PC-9 (cell line): ENCODE results near the gene SUPT5H. TPM values are rescaled to one million over a fixed set of nuclear protein-coding genes. Genes with fewer than 3 reads are reported as not detected.

Source experiments
- BruUV-seq: library from RNA; stranded (reverse); fragments of 400-500 nt; replicated peaks from 2 replicates; lab custom pipeline; 2021; lab: Mats Ljungman, UMichigan
- CTCF ChIA-PET: fragments of 300-600 bp; sonication (Branson Sonifier 250); formaldehyde crosslinking; loops from one replicate; lab custom pipeline; 2022; ENCODE audit warnings: antibody characterized with exemption; lab: Charles Lee
- POLR2A ChIA-PET: fragments of 300-600 bp; sonication (Branson Sonifier 250); formaldehyde crosslinking; loops from one replicate; lab custom pipeline; 2022; ENCODE audit warnings: antibody characterized with exemption; ENCODE audit not compliant: unreplicated experiment; lab: Charles Lee
- DNase-seq, 2 experiments: peaks; one replicate each; pipeline versions ENCODE4 v3.0.0 to v3.0.0-alpha.2; 2015 to 2022; ENCODE audit warnings: mixed read lengths in 1 of 2
- H2AFZ ChIP-seq: fragments of 200-600 bp; sonication (generic); 2 replicates; pipeline ENCODE4 v1.8.1; 2017; ENCODE audit warnings: antibody characterized with exemption
- H3F3A ChIP-seq: fragments of 200-600 bp; sonication (generic); 2 replicates; pipeline ENCODE4 v1.8.1; 2017; ENCODE audit warnings: antibody characterized with exemption, mild to moderate bottlenecking, low read depth; ENCODE audit not compliant: insufficient read depth
- H3K27ac ChIP-seq: fragments of 200-600 bp; sonication (generic); 2 replicates; pipeline ENCODE4 v1.6.1; 2016; ENCODE audit warnings: mixed run types
- H3K27me3 ChIP-seq: fragments of 200-600 bp; sonication (generic); 2 replicates; pipeline ENCODE4 v1.6.1; 2016; ENCODE audit warnings: low read depth, mixed run types; ENCODE audit not compliant: insufficient read depth
- H3K36me3 ChIP-seq: fragments of 200-600 bp; sonication (generic); 2 replicates; pipeline ENCODE4 v1.6.1; 2016; ENCODE audit warnings: low read depth, mixed run types
- H3K4me1 ChIP-seq: fragments of 200-600 bp; sonication (generic); replicated peaks from 2 replicates; pipeline ENCODE4 v1.6.1; 2016; ENCODE audit warnings: mixed run types; ENCODE audit not compliant: insufficient read depth
- H3K4me2 ChIP-seq: fragments of 200-600 bp; sonication (generic); 2 replicates; pipeline ENCODE4 v1.6.1; 2017; ENCODE audit warnings: mixed run types
- H3K4me3 ChIP-seq: fragments of 200-600 bp; sonication (generic); 2 replicates; pipeline ENCODE4 v1.6.1; 2016; ENCODE audit warnings: mixed run types
- H3K79me2 ChIP-seq: fragments of 200-600 bp; sonication (generic); 2 replicates; pipeline ENCODE4 v1.6.1; 2017; ENCODE audit warnings: low read depth, mixed run types
- H3K9me2 ChIP-seq: fragments of 200-600 bp; sonication (generic); 2 replicates; pipeline ENCODE4 v1.8.1; 2017; ENCODE audit warnings: mild to moderate bottlenecking; ENCODE audit not compliant: insufficient read depth
- H3K9me3 ChIP-seq: fragments of 200-600 bp; sonication (generic); 2 replicates; pipeline ENCODE4 v1.8.1; 2016; ENCODE audit warnings: low read depth; ENCODE audit not compliant: insufficient read depth
- H4K20me1 ChIP-seq: fragments of 200-600 bp; sonication (generic); 2 replicates; pipeline ENCODE4 v1.8.1; 2017; ENCODE audit not compliant: insufficient read depth
- CTCF ChIP-seq: fragments of 200-600 bp; sonication (generic); conservative IDR thresholded peaks from 2 replicates; pipeline ENCODE4 v1.6.1; 2017; ENCODE audit warnings: mixed run types, antibody characterized with exemption, mild to moderate bottlenecking, moderate library complexity
- EZH2 ChIP-seq: fragments of 200-600 bp; sonication (generic); IDR thresholded peaks from 2 replicates; pipeline ENCODE4 v1.8.0; 2017; ENCODE audit warnings: antibody characterized with exemption, low read depth
- intact Hi-C: fragments of 100-400 bp; cut with micrococcal nuclease; formaldehyde crosslinking; loops from one replicate; pipeline ENCODE4 v1.10.0; 2022; ENCODE audit not compliant: unreplicated experiment
- total RNA-seq: library from RNA; stranded (reverse); gene quantifications from 2 replicates; pipeline ENCODE4 v1.2.3, GENCODE V29; 2021

The SUPT5H gene
- total RNA-seq, 1 experiment from 2014 or later: 118 TPM

- peaks cover 42% of the 10 kb centered on the region for H3K27me3 ChIP-seq
- peak overlapping the region; percentile 48; the same call in 1 of the 2 replicates for H3K4me3 ChIP-seq
- H4K20me1 ChIP-seq: no peaks in the 10 kb centered on the region
- no peaks in the 10 kb centered on the region for H3K9me3 ChIP-seq
- no peak for TF ChIP-seq CTCF
- no peak for TF ChIP-seq EZH2
- H3K27ac ChIP-seq: no peak overlapping the region
- ChIA-PET POLR2A (no interaction called here), CTCF (interaction anchor here (0.6 kb wide), 1 partner anchor 586 kb away, joined by 3 read pairs; no protein-coding TSS in a partner anchor)
- H3K4me1 ChIP-seq: no peaks in the 10 kb centered on the region
- H3F3A ChIP-seq: peaks cover 4% of the 10 kb centered on the region; the same call in 1 of the 2 replicates
- no peak overlapping the region for H2AFZ ChIP-seq
- no peak for DNase-seq
- no TSS peak for BruUV-seq
- peak overlapping the region; percentile 51 for H3K4me2 ChIP-seq
- no peaks in the 10 kb centered on the region for H3K9me2 ChIP-seq
- intact Hi-C loops: no loop called here
- H3K36me3 ChIP-seq: no peaks in the 10 kb centered on the region
- no peaks in the 10 kb centered on the region for H3K79me2 ChIP-seq
Measured at GRCh38 chr19:39506598-39506943, 61.2 kb downstream of the SUPT5H start.

GRCh38 chr19:39506944-39507714, 61.7 kb downstream of the SUPT5H start:
- Histone ChIP-seq H3K4me3 (peak overlapping the region; percentile 48; the same call in 1 of the 2 replicates), H3K9me2 (no peaks in the 10 kb centered on the region), H3K9me3 (no peaks in the 10 kb centered on the region), H2AFZ (peak overlapping the region; percentile 80), H3K79me2 (no peaks in the 10 kb centered on the region), H3K36me3 (no peaks in the 10 kb centered on the region), H4K20me1 (no peaks in the 10 kb centered on the region), H3K4me2 (peak overlapping the region; percentile 51), H3F3A (peaks cover 4% of the 10 kb centered on the region; the same call in 1 of the 2 replicates), H3K27me3 (peaks cover 42% of the 10 kb centered on the region), H3K27ac (no peak overlapping the region), H3K4me1 (no peaks in the 10 kb centered on the region)
- ChIA-PET CTCF (interaction anchor here (0.6 to 0.7 kb wide), 2 partner anchors 407 to 586 kb away, joined by 3 read pairs; no protein-coding TSS in a partner anchor), POLR2A (interaction anchor here (0.6 to 0.7 kb wide), 4 partner anchors 72 to 669 kb away, joined by 3 to 7 read pairs (median 3); partner anchors contain the start of gene RPS16)
- no TSS peak for BruUV-seq
- intact Hi-C loops: no loop called here
- DNase-seq: peak in 1 of 2 experiments; percentile 72
- TF ChIP-seq CTCF (no peak), EZH2 (no peak)

GRCh38 chr19:39507715-39508364, 62.5 kb downstream of the SUPT5H start:
- no peak for TF ChIP-seq EZH2
- TF ChIP-seq CTCF: no peak
- intact Hi-C loops: no loop called here
- no peaks in the 10 kb centered on the region for H3K4me1 ChIP-seq
- H3K4me2 ChIP-seq: peak overlapping the region; percentile 51; the same call in 1 of the 2 replicates
- peaks cover 4% of the 10 kb centered on the region; the same call in 1 of the 2 replicates for H3F3A ChIP-seq
- no peaks in the 10 kb centered on the region for H3K36me3 ChIP-seq
- H3K4me3 ChIP-seq: peak overlapping the region; percentile 48; the same call in 1 of the 2 replicates
- peaks cover 42% of the 10 kb centered on the region for H3K27me3 ChIP-seq
- DNase-seq: no peak
- no peaks in the 10 kb centered on the region for H3K9me2 ChIP-seq
- BruUV-seq: TSS peak; percentile 54
- no peaks in the 10 kb centered on the region for H3K79me2 ChIP-seq
- ChIA-PET POLR2A (interaction anchor here (0.6 to 0.7 kb wide), 4 partner anchors 72 to 669 kb away, joined by 3 to 7 read pairs (median 3); partner anchors contain the start of gene RPS16), CTCF (interaction anchor here (0.7 kb wide), 1 partner anchor 408 kb away, joined by 3 read pairs; no protein-coding TSS in a partner anchor)
- no peak overlapping the region for H3K27ac ChIP-seq
- peak overlapping the region; percentile 80; the same call in 1 of the 2 replicates for H2AFZ ChIP-seq
- H3K9me3 ChIP-seq: no peaks in the 10 kb centered on the region
- no peaks in the 10 kb centered on the region for H4K20me1 ChIP-seq
